Neural crest cell (in vitro differentiated cells): ENCODE measurements around the gene TTN. TPM values are rescaled to one million over a fixed set of nuclear protein-coding genes. Genes with fewer than 3 reads are reported as not detected.

Experiments used
- DNase-seq: peaks from one replicate; pipeline ENCODE4 v3.0.0; 2021; ENCODE audit warnings: low read depth, mixed read lengths, low spot score
- H3K27ac Mint-ChIP-seq: one replicate; pipeline ENCODE4 v1.8.0; 2021; ENCODE audit warnings: mild to moderate bottlenecking, mixed read lengths; ENCODE audit not compliant: unreplicated experiment
- H3K27me3 Mint-ChIP-seq: 2 replicates; pipeline ENCODE4 v1.8.0; 2021; ENCODE audit warnings: low read depth, mild to moderate bottlenecking, mixed read lengths
- H3K36me3 Mint-ChIP-seq: 2 replicates; pipeline ENCODE4 v1.8.0; 2021; ENCODE audit warnings: low read depth, mild to moderate bottlenecking, mixed read lengths
- H3K4me1 Mint-ChIP-seq: 2 replicates; pipeline ENCODE4 v1.8.0; 2021; ENCODE audit warnings: mixed read lengths
- H3K4me3 Mint-ChIP-seq: one replicate; pipeline ENCODE4 v1.8.0; 2021; ENCODE audit warnings: mild to moderate bottlenecking, mixed read lengths
- H3K9me3 Mint-ChIP-seq: 2 replicates; pipeline ENCODE4 v1.8.0; 2021; ENCODE audit warnings: mixed read lengths
- total RNA-seq: library from RNA; stranded (reverse); gene quantifications from 2 replicates; pipeline ENCODE4 v1.2.1, GENCODE V29; 2021
- TF ChIP-seq, protein P1 (sequence below): fragments of 200-600 bp; sonication (generic); conservative IDR thresholded peaks from 2 replicates; pipeline ENCODE4 v1.5.0; 2021; ENCODE audit warnings: antibody characterized with exemption, mild to moderate bottlenecking

The TTN gene
- total RNA-seq, 1 donor from 2014 or later, result under 0.01 TPM

DNA sequence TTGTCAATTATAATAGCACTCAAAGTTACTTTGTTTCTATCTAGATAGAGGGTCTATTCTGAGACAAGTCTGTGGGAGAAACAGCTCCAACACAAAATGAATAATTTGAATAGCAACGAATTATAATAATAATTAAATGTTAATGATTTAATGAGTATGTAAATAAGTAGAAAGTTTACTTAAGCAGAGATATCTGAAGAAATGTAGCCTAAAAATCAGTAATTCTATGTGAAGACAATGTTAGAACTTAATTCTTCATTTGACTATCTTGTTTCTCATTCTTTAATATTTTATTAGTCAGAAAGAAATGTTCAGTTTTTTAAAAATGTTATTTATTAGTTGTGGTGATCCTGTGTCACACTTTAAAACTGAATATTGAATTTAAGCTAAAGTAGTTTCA, 165.7 kb downstream of the TTN start:
- no peaks in the 10 kb centered on the region for H3K36me3 Mint-ChIP-seq
- no peak overlapping the region for H3K4me3 Mint-ChIP-seq
- no peaks in the 10 kb centered on the region for H3K4me1 Mint-ChIP-seq
- no peaks in the 10 kb centered on the region for H3K9me3 Mint-ChIP-seq
- DNase-seq, result no peak
- TF ChIP-seq, protein P1, sequence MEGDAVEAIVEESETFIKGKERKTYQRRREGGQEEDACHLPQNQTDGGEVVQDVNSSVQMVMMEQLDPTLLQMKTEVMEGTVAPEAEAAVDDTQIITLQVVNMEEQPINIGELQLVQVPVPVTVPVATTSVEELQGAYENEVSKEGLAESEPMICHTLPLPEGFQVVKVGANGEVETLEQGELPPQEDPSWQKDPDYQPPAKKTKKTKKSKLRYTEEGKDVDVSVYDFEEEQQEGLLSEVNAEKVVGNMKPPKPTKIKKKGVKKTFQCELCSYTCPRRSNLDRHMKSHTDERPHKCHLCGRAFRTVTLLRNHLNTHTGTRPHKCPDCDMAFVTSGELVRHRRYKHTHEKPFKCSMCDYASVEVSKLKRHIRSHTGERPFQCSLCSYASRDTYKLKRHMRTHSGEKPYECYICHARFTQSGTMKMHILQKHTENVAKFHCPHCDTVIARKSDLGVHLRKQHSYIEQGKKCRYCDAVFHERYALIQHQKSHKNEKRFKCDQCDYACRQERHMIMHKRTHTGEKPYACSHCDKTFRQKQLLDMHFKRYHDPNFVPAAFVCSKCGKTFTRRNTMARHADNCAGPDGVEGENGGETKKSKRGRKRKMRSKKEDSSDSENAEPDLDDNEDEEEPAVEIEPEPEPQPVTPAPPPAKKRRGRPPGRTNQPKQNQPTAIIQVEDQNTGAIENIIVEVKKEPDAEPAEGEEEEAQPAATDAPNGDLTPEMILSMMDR, result no peak
- H3K27me3 Mint-ChIP-seq, result no peaks in the 10 kb centered on the region
- no peak overlapping the region for H3K27ac Mint-ChIP-seq

DNA sequence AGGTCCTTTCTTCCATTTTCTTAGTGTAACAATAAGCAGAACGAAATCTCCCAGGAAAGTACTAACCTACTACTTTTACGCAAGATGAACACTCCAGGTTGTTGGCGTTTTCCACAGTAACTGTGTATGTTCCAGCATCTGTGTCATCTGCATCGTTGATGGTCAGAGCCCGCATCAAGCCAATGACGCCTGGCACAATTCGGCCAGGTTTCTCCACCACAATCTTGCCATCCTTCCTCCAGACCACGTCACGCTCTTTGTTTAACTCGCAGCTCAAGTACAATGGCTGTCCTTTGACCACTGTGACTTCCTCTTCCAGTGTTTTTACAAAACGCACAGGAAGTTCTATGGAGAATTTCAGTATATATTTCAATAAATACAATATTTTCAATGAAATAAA, 171.3 kb downstream of the TTN start:
- DNase-seq, result no peak
- no peaks in the 10 kb centered on the region for H3K36me3 Mint-ChIP-seq
- no peaks in the 10 kb centered on the region for H3K4me1 Mint-ChIP-seq
- no peaks in the 10 kb centered on the region for H3K9me3 Mint-ChIP-seq
- TF ChIP-seq, protein P1, result no peak
- no peak overlapping the region for H3K27ac Mint-ChIP-seq
- H3K4me3 Mint-ChIP-seq, result no peak overlapping the region
- no peaks in the 10 kb centered on the region for H3K27me3 Mint-ChIP-seq

DNA sequence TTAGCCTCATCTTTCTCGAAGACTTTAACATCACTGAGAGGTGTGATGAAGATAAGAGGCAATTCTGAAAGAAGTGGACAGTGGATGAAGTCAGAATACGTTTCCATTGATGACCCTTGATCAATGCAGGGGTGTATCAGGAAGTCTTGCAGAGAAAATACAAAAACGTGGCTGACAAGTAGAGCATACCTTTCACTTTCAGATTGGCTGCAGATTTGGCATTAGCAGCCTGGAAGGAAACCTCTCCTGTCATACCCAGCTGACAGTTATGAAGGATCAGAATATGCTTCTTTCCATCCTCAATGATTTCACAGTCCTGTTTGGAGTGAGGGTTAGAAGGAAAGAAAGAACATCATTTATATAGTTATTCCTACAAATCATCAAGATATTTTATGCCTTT, 174.5 kb downstream of the TTN start:
- Mint-ChIP-seq H3K27ac (no peak overlapping the region), H3K4me3 (no peak overlapping the region), H3K9me3 (no peaks in the 10 kb centered on the region), H3K4me1 (no peaks in the 10 kb centered on the region), H3K36me3 (no peaks in the 10 kb centered on the region), H3K27me3 (no peaks in the 10 kb centered on the region)
- TF ChIP-seq, protein P1, result no peak
- DNase-seq, result no peak

DNA sequence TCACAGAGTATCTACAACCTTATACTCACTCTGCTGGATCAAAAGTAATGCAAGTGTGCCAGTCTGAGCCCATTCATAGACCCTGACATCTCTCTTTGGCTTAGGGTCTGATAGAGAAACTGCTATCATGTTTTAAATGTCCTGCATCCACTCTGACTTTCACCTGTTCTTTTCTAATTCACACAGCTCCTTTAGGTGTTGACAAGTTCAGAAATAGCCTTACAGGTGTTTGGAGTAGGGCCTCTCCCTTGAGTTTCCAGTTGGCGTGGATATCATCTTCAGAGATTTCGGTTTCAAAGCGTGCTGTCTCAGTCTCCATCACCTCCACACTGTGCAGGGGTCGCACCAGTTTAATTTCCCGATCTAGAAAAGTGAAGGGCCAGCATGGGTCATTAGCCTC, 176.6 kb downstream of the TTN start:
- no peak overlapping the region for H3K27ac Mint-ChIP-seq
- H3K27me3 Mint-ChIP-seq, result no peaks in the 10 kb centered on the region
- H3K4me3 Mint-ChIP-seq, result no peak overlapping the region
- TF ChIP-seq, protein P1, result no peak
- H3K4me1 Mint-ChIP-seq, result no peaks in the 10 kb centered on the region
- DNase-seq, result no peak
- no peaks in the 10 kb centered on the region for H3K9me3 Mint-ChIP-seq
- no peaks in the 10 kb centered on the region for H3K36me3 Mint-ChIP-seq

DNA sequence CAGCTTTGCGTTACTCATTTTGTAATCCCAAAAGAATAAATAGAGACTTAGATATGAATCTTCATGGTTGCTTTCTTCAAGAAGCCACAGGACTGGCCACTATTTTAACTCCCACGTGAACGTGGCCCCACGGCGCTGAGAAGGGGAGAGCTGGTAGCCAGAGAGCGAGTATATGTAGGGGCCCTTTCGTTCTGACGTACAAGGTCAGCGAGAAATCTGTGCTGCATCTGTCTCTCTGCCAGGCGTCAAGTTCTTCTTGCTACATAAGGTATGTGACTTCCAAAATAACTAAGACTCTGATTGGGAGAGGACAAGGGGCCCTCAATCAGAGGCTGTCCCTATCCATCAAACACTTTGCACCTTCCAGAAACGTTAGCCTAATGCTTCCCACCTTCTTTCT, 177.8 kb downstream of the TTN start:
- no peaks in the 10 kb centered on the region for H3K27me3 Mint-ChIP-seq
- H3K4me1 Mint-ChIP-seq, result no peaks in the 10 kb centered on the region
- no peaks in the 10 kb centered on the region for H3K36me3 Mint-ChIP-seq
- H3K9me3 Mint-ChIP-seq, result no peaks in the 10 kb centered on the region
- H3K27ac Mint-ChIP-seq, result no peak overlapping the region
- DNase-seq, result no peak
- H3K4me3 Mint-ChIP-seq, result no peak overlapping the region
- TF ChIP-seq, protein P1, result no peak

DNA sequence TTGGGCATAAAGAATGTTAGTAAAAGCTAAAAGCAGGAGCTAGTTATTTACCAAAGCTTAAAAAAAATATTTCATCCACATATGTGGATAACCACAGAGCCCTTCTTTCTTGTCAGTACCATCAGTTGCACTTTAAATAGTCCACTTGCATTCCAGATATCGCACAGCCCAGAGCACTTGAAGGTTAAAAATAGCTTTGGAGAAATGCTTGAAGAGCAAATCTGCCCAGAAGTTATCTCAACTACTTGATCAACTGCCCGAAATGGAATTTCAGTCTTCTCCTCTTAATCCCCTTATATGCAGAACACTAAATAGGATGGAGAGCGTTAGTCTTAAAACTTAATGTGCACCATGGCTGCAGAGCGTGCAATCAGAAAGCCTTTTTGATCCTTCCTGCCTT, 178.6 kb downstream of the TTN start:
- Mint-ChIP-seq H3K27ac (no peak overlapping the region), H3K4me1 (no peaks in the 10 kb centered on the region), H3K36me3 (no peaks in the 10 kb centered on the region), H3K4me3 (no peak overlapping the region), H3K27me3 (no peaks in the 10 kb centered on the region), H3K9me3 (no peaks in the 10 kb centered on the region)
- no peak for DNase-seq
- TF ChIP-seq, protein P1, result no peak
